Measurements from ENCODE around the gene UNC93A. TPM values are rescaled to one million over a fixed set of nuclear protein-coding genes. Genes with fewer than 3 reads are reported as not detected.

UNC93A gene
- total and polyA plus RNA-seq, 2 donors (not counting 1 experiment from before 2014, with no cell fraction given) = not detected

GRCh38 chr6:167293590-167294091, 2.5 kb downstream of the UNC93A start:
- no peak overlapping the region for H3K9ac ChIP-seq (ENCODE audit: insufficient read depth, low read length)
- H3K9me3 ChIP-seq (ENCODE audit: control insufficient read depth, insufficient read depth, low read depth, low read length) = no peaks in the 10 kb centered on the region
- H3K4me3 ChIP-seq (replicated peaks in 1 of 4; ENCODE audit: control extremely low read depth in 1 of 4, insufficient read depth in 1 of 4, low read depth in 3 of 4, low read length in 4 of 4) = no peak overlapping the region
- TF ChIP-seq EZH2 (IDR thresholded peaks at IDR 0.05; ENCODE audit: low read length, missing control alignments) = no peak
- TF ChIP-seq, protein P1, sequence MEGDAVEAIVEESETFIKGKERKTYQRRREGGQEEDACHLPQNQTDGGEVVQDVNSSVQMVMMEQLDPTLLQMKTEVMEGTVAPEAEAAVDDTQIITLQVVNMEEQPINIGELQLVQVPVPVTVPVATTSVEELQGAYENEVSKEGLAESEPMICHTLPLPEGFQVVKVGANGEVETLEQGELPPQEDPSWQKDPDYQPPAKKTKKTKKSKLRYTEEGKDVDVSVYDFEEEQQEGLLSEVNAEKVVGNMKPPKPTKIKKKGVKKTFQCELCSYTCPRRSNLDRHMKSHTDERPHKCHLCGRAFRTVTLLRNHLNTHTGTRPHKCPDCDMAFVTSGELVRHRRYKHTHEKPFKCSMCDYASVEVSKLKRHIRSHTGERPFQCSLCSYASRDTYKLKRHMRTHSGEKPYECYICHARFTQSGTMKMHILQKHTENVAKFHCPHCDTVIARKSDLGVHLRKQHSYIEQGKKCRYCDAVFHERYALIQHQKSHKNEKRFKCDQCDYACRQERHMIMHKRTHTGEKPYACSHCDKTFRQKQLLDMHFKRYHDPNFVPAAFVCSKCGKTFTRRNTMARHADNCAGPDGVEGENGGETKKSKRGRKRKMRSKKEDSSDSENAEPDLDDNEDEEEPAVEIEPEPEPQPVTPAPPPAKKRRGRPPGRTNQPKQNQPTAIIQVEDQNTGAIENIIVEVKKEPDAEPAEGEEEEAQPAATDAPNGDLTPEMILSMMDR (conservative IDR thresholded peaks at IDR 0.05 in 1 of 2, IDR thresholded peaks at IDR 0.05 in 1 of 2; ENCODE audit: low read depth in 1 of 2, low read length in 2 of 2) = no peak
- H3K4me2 ChIP-seq (ENCODE audit: extremely low read depth, insufficient read depth, low read length) = no peak overlapping the region
- H3K36me3 ChIP-seq (ENCODE audit: control insufficient read depth, insufficient read depth, low read length) = no peaks in the 10 kb centered on the region
- H3K79me2 ChIP-seq (ENCODE audit: control insufficient read depth, insufficient read depth, low read length) = no peaks in the 10 kb centered on the region
- no peak for DNase-seq (ENCODE audit: low read depth in 2 of 2)
- H3K4me1 ChIP-seq (ENCODE audit: control insufficient read depth, extremely low read depth, insufficient read depth, low read length) = no peaks in the 10 kb centered on the region
- no peak overlapping the region for H2AFZ ChIP-seq (ENCODE audit: low read length)
- no peaks in the 10 kb centered on the region for H3K27me3 ChIP-seq (ENCODE audit: control insufficient read depth, insufficient read depth, low read length)
- no peak overlapping the region for H3K27ac ChIP-seq (ENCODE audit: insufficient read depth, low read length)
- no peaks in the 10 kb centered on the region for H4K20me1 ChIP-seq (ENCODE audit: control insufficient read depth, extremely low read depth, insufficient read depth, low read length)

GRCh38 chr6:167294241-167294640, 3.1 kb downstream of the UNC93A start:
- Histone ChIP-seq H3K4me3 (replicated peaks in 1 of 4; ENCODE audit: control extremely low read depth in 1 of 4, insufficient read depth in 1 of 4, low read depth in 3 of 4, low read length in 4 of 4) (no peak overlapping the region), H3K9me3 (ENCODE audit: control insufficient read depth, insufficient read depth, low read depth, low read length) (no peaks in the 10 kb centered on the region), H3K4me2 (ENCODE audit: extremely low read depth, insufficient read depth, low read length) (no peak overlapping the region), H3K9ac (ENCODE audit: insufficient read depth, low read length) (no peak overlapping the region), H3K4me1 (ENCODE audit: control insufficient read depth, extremely low read depth, insufficient read depth, low read length) (no peaks in the 10 kb centered on the region), H3K79me2 (ENCODE audit: control insufficient read depth, insufficient read depth, low read length) (no peaks in the 10 kb centered on the region), H3K27me3 (ENCODE audit: control insufficient read depth, insufficient read depth, low read length) (no peaks in the 10 kb centered on the region), H2AFZ (ENCODE audit: low read length) (no peak overlapping the region), H4K20me1 (ENCODE audit: control insufficient read depth, extremely low read depth, insufficient read depth, low read length) (no peaks in the 10 kb centered on the region), H3K27ac (ENCODE audit: insufficient read depth, low read length) (no peak overlapping the region), H3K36me3 (ENCODE audit: control insufficient read depth, insufficient read depth, low read length) (no peaks in the 10 kb centered on the region)
- no peak for TF ChIP-seq EZH2 (IDR thresholded peaks at IDR 0.05; ENCODE audit: low read length, missing control alignments)
- TF ChIP-seq, protein P1 (conservative IDR thresholded peaks at IDR 0.05 in 1 of 2, IDR thresholded peaks at IDR 0.05 in 1 of 2; ENCODE audit: low read depth in 1 of 2, low read length in 2 of 2) = no peak
- DNase-seq (ENCODE audit: low read depth in 2 of 2) = no peak

GRCh38 chr6:167294651-167295494, 3.8 kb downstream of the UNC93A start:
- Histone ChIP-seq H3K27me3 (ENCODE audit: control insufficient read depth, insufficient read depth, low read length) (no peaks in the 10 kb centered on the region), H2AFZ (ENCODE audit: low read length) (no peak overlapping the region), H4K20me1 (ENCODE audit: control insufficient read depth, extremely low read depth, insufficient read depth, low read length) (no peaks in the 10 kb centered on the region), H3K79me2 (ENCODE audit: control insufficient read depth, insufficient read depth, low read length) (no peaks in the 10 kb centered on the region), H3K36me3 (ENCODE audit: control insufficient read depth, insufficient read depth, low read length) (no peaks in the 10 kb centered on the region), H3K4me1 (ENCODE audit: control insufficient read depth, extremely low read depth, insufficient read depth, low read length) (no peaks in the 10 kb centered on the region), H3K27ac (ENCODE audit: insufficient read depth, low read length) (no peak overlapping the region), H3K4me3 (replicated peaks in 1 of 4; ENCODE audit: control extremely low read depth in 1 of 4, insufficient read depth in 1 of 4, low read depth in 3 of 4, low read length in 4 of 4) (no peak overlapping the region), H3K9ac (ENCODE audit: insufficient read depth, low read length) (no peak overlapping the region), H3K9me3 (ENCODE audit: control insufficient read depth, insufficient read depth, low read depth, low read length) (no peaks in the 10 kb centered on the region), H3K4me2 (ENCODE audit: extremely low read depth, insufficient read depth, low read length) (no peak overlapping the region)
- no peak for DNase-seq (ENCODE audit: low read depth in 2 of 2)
- TF ChIP-seq, protein P1 (conservative IDR thresholded peaks at IDR 0.05 in 1 of 2, IDR thresholded peaks at IDR 0.05 in 1 of 2; ENCODE audit: low read depth in 1 of 2, low read length in 2 of 2) = no peak
- TF ChIP-seq EZH2 (IDR thresholded peaks at IDR 0.05; ENCODE audit: low read length, missing control alignments) = no peak

All from fibroblast of lung (primary cell).